CD4-positive, alpha-beta memory T cell (primary cell): ENCODE results near the gene SNED1. TPM values are rescaled to one million over a fixed set of nuclear protein-coding genes. Genes with fewer than 3 reads are reported as not detected.

Experiments
- CTCF ChIA-PET: fragments of 350-600 bp; sonication (Branson Sonifier 250); formaldehyde crosslinking; loops from one replicate; lab custom pipeline; 2021; ENCODE audit warnings: inconsistent platforms; ENCODE audit not compliant: partially characterized antibody; lab: Charles Lee
- POLR2A ChIA-PET: fragments of 350-600 bp; sonication (Branson Sonifier 250); formaldehyde crosslinking; loops from one replicate; lab custom pipeline; 2021; ENCODE audit not compliant: partially characterized antibody; lab: Charles Lee
- DNase-seq, 5 donors: peaks; one replicate each; pipeline versions ENCODE4 v3.0.0 to v3.0.0-alpha.2; 2020 to 2022; ENCODE audit warnings: mixed read lengths in 1 of 5
- H3K27ac ChIP-seq: one replicate; pipeline ENCODE4 v1.7.0; 2013; ENCODE audit warnings: low read depth, low read length
- H3K27me3 ChIP-seq: 2 replicates; pipeline ENCODE4 v1.7.0; 2013; ENCODE audit warnings: mild to moderate bottlenecking, low read length, moderate library complexity; ENCODE audit not compliant: insufficient read depth
- H3K36me3 ChIP-seq: 2 replicates; pipeline ENCODE4 v1.7.0; 2013; ENCODE audit warnings: mild to moderate bottlenecking, low read length, moderate library complexity; ENCODE audit not compliant: insufficient read depth
- H3K4me1 ChIP-seq: 2 replicates; pipeline ENCODE4 v1.7.0; 2013; ENCODE audit warnings: mild to moderate bottlenecking, low read length, moderate library complexity; ENCODE audit not compliant: insufficient read depth
- H3K4me3 ChIP-seq, 2 donors: one replicate each; pipeline ENCODE4 v1.7.0; 2013; ENCODE audit warnings: low read length in 2 of 2, mild to moderate bottlenecking in 1 of 2
- H3K9me3 ChIP-seq, 2 donors: one replicate each; pipeline ENCODE4 v1.7.0; 2013; ENCODE audit warnings: low read length in 2 of 2, control low read depth in 1 of 2; ENCODE audit not compliant: control insufficient read depth in 1 of 2
- H3K27ac Mint-ChIP-seq, 7 donors: one replicate each; pipeline ENCODE4 v1.8.0; 2020 to 2021; ENCODE audit warnings: mixed read lengths in 7 of 7, mild to moderate bottlenecking in 6 of 7, inconsistent platforms in 3 of 7, moderate library complexity in 3 of 7
- H3K27me3 Mint-ChIP-seq, 2 donors: one replicate each; pipeline ENCODE4 v1.8.0; 2020 to 2021; ENCODE audit warnings: mixed read lengths in 2 of 2
- H3K36me3 Mint-ChIP-seq, 2 donors: one replicate each; pipeline ENCODE4 v1.8.0; 2020 to 2021; ENCODE audit warnings: mixed read lengths in 2 of 2, inconsistent platforms in 1 of 2, mild to moderate bottlenecking in 1 of 2
- H3K4me1 Mint-ChIP-seq, 4 donors: one replicate each; pipeline ENCODE4 v1.8.0; 2020 to 2021; ENCODE audit warnings: mixed read lengths in 4 of 4, mild to moderate bottlenecking in 1 of 4
- H3K4me3 Mint-ChIP-seq, 8 donors: one replicate each; pipeline ENCODE4 v1.8.0; 2020 to 2021; ENCODE audit warnings: mixed read lengths in 8 of 8, mild to moderate bottlenecking in 7 of 8, moderate library complexity in 6 of 8, inconsistent platforms in 3 of 8
- H3K9me3 Mint-ChIP-seq, 8 donors: one replicate each; pipeline ENCODE4 v1.8.0; 2020 to 2021; ENCODE audit warnings: mixed read lengths in 8 of 8, mild to moderate bottlenecking in 5 of 8, inconsistent platforms in 3 of 8, moderate library complexity in 1 of 8
- intact Hi-C: fragments of 100-400 bp; cut with micrococcal nuclease; formaldehyde crosslinking; loops from one replicate; pipeline ENCODE4 v1.15.1; 2023
- polyA plus RNA-seq, 2 donors: library from polyadenylated mRNA; unstranded; fragments of 300-500 nt; fragmentation: Illumina TruSeq; gene quantifications; one replicate each; pipeline ENCODE4 v1.2.3, GENCODE V29; 2021
- total RNA-seq, 2 experiments: library from RNA; stranded (reverse); gene quantifications; one replicate each; pipeline ENCODE4 v1.2.3, GENCODE V29; 2021

The SNED1 gene
- total and polyA plus RNA-seq, 4 experiments from 2014 or later = 1.6 to 90.1 (median 44.2) TPM

DNA sequence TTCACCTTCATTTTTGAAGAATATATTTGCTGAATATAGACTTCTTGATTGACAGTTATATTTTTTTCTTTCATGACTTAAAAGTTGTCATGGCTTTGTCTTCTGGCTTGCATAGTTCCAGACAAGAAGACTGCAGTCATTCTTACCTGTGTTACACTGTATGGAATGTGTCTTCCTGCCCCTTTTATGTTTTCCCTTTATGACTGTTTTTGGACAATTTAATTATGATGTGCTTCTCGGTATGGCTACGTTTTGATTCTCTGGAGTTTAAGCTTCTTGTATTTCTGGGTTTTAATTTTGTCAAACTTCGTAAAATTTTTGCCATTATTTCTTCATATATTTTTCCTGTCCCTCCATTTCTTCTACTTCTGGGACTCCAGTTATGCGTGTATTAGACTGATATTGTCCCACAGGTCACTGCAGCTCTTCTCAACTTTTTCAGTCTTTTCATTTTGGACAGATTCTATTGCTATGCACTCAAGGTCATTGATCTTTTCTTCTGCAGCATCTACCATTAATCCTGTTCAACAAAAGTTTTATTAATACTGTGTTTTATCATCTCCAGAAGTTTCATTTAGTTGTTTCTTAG is 86.5 kb downstream of the SNED1 start:
- Histone ChIP-seq H3K36me3 (peaks cover 35% of the 10 kb centered on the region), H3K4me3 (no peak overlapping the region), H3K27me3 (no peaks in the 10 kb centered on the region), H3K4me1 (no peaks in the 10 kb centered on the region), H3K9me3 (no peaks in the 10 kb centered on the region), H3K27ac (no peak overlapping the region)
- ChIA-PET CTCF (interaction anchor here (0.6 kb wide), 1 partner anchor 157 kb away, joined by 4 read pairs; no protein-coding TSS in a partner anchor), POLR2A (interaction anchor here (1.4 to 2.6 kb wide), 4 partner anchors 10 to 65 kb away, joined by 3 to 16 read pairs (median 7); partner anchors contain the start of gene PPP1R7)
- Mint-ChIP-seq H3K4me1 (peaks cover 9 to 23% (median 17%) of the 10 kb centered on the region in 4 donors), H3K27ac (peak overlapping the region in 1 of 7 donors; percentile 59), H3K27me3 (no peaks in the 10 kb centered on the region), H3K4me3 (no peak overlapping the region), H3K9me3 (peaks cover 0 to 8% (median under 1%) of the 10 kb centered on the region in 8 donors), H3K36me3 (peaks cover 48 to 49% of the 10 kb centered on the region in 2 donors)
- DNase-seq = no peak
- intact Hi-C loops = no loop called here

DNA sequence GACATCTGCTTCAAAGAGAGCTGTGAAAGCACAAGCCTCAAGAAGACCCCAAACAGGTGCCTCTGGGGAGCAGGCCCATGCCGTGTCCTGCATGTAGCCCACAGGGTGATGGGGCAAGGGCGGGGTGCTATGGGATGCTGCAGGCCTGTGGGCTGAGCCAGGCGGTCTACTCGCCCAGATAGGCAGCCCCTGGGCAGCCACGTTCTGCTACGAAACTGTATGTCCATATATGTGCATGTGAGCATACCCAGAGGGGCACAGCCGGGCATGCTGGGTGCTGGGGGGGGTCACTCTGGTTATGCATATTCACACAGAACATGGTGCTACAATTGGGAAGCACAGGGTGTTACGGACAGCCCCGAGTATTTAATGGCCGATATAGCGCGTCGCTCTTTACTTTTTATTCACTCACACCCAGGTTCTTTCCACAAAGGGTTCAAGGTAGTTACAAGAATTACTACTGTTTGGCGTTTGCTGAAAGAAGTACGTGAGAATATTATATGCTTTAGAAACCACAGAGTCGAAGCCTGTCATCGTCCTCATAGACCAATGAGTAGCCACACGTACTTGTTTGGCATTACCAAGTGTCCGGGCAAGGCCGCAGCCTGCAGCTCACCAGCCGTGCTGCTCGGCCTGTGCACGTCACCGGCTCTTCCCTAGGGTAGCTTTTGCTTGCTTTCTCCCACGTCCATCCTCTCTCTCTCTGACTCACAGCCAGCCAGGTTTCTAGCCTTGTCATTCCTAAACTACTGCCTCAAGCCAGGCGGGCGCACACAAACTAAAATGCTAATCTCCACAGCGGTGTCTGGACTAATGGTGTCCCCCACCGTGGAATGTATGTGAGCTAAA is 89.2 kb downstream of the SNED1 start:
- intact Hi-C loops = no loop called here
- ChIA-PET POLR2A (interaction anchor here (1.5 to 11.3 kb wide), 4 partner anchors 15 to 98 kb away, joined by 4 to 231 read pairs (median 9); partner anchors contain the start of genes MTERF4, PASK and PPP1R7), CTCF (interaction anchor here (1.6 kb wide), 1 partner anchor 62 kb away, joined by 5 read pairs; the partner anchor contains the start of genes PASK and PPP1R7)
- Histone ChIP-seq H3K9me3 (no peaks in the 10 kb centered on the region), H3K27ac (no peak overlapping the region), H3K36me3 (peaks cover 51% of the 10 kb centered on the region), H3K4me1 (no peaks in the 10 kb centered on the region), H3K4me3 (no peak overlapping the region), H3K27me3 (no peaks in the 10 kb centered on the region)
- Mint-ChIP-seq H3K4me1 (peaks cover 14 to 18% (median 15%) of the 10 kb centered on the region in 4 donors), H3K27me3 (no peaks in the 10 kb centered on the region), H3K27ac (peak overlapping the region in 2 of 7 donors; percentile 2 to 37), H3K9me3 (peaks cover 0 to 8% (median under 1%) of the 10 kb centered on the region in 8 donors), H3K36me3 (peaks cover 57 to 69% of the 10 kb centered on the region in 2 donors), H3K4me3 (peak overlapping the region in 1 of 8 donors; percentile 0)
- DNase-seq = no peak

DNA sequence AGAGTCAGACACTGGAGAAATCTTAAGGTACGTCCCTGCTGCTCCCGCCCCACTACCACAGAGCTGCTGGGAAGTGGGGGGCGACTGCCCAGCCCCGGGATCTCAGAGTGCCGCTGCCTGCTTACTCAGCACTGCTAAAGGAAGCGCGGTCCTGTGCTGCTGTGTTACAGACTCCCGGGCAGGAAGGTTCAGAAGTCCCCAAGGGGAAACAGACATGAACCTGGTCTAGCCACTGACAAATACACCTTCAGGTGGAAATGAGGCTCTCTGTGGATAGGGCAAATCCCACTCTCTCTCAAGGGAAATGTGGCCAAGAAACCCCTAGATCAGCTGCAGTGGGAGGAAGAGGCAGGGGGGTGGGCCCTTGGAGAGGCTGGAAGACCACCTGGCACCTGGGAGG is 90.0 kb downstream of the SNED1 start:
- no peak overlapping the region for H3K27ac ChIP-seq
- POLR2A ChIA-PET = interaction anchor here (1.5 to 11.3 kb wide), 4 partner anchors 14 to 97 kb away, joined by 4 to 231 read pairs (median 9); partner anchors contain the start of genes MTERF4, PASK and PPP1R7
- H3K36me3 ChIP-seq = peaks cover 51% of the 10 kb centered on the region

DNA sequence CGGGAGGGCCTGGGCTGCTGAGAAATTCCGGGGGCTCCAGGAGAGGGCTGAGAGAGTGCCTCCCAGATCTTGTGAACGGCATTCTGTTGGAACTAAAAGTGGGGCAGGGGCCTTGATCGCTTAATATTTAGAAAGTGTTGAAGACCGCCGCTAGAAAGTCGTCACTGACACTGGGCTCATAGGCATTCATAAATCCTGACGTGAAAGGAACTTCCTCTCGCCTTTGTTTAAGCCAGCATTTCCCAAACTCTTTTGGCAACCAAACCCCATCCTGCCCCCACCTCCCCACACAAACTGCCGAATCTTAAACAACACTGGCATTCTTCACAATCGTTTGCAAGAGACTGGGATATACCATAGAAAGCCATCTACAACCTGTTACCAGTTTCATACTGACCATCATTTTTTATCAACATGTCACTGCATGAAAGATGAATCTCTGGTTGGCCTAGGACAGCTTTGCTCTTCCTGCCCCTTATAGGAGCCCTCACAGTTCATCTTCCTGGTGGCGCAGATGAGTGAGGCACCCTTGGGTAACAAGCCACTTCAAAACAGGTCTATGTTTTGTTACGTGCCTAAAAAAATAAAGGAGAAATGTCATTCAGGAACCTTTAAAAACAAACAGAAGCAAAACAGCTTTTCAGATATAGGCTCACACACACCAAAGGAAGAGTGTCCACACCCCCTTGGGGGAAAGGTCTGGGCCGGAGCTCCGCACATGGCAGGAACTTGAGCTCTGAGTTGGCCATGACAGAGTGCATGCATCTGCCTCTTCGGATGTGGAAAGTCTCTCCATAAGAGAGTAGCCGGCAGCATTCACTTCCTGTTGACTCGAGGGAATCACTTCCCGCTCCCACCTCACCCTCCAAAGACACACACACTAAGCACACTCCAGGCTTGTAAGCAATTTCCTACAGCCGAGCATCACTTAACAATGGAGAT is 90.6 kb downstream of the SNED1 start:
- Histone ChIP-seq H3K9me3 (no peaks in the 10 kb centered on the region), H3K27ac (no peak overlapping the region), H3K27me3 (no peaks in the 10 kb centered on the region), H3K36me3 (peaks cover 56% of the 10 kb centered on the region), H3K4me1 (peaks cover 2% of the 10 kb centered on the region), H3K4me3 (no peak overlapping the region)
- peaks cover 7 to 14% (median 9%) of the 10 kb centered on the region in 4 donors for H3K4me1 Mint-ChIP-seq
- no peak for DNase-seq
- intact Hi-C loops = no loop called here
- peaks cover 57 to 76% of the 10 kb centered on the region in 2 donors for H3K36me3 Mint-ChIP-seq
- peaks cover 0 to 8% (median under 1%) of the 10 kb centered on the region in 8 donors for H3K9me3 Mint-ChIP-seq
- peak overlapping the region in 3 of 7 donors; percentile 25 to 61 (median 36) for H3K27ac Mint-ChIP-seq
- H3K4me3 Mint-ChIP-seq = peak overlapping the region in 1 of 8 donors; percentile 29
- POLR2A ChIA-PET = interaction anchor here (0.9 to 11.3 kb wide), 5 partner anchors 10 to 97 kb away, joined by 3 to 231 read pairs (median 4); partner anchors contain the start of genes MTERF4 and PASK
- H3K27me3 Mint-ChIP-seq = no peaks in the 10 kb centered on the region
- CTCF ChIA-PET = interaction anchor here (1.3 to 1.7 kb wide), 3 partner anchors 11 to 61 kb away, joined by 5 to 6 read pairs (median 6); partner anchors contain the start of genes PASK and PPP1R7

More for the DNA sequence above, 90.0 kb downstream of the SNED1 start:
- Histone ChIP-seq H3K27me3 (no peaks in the 10 kb centered on the region), H3K4me3 (no peak overlapping the region), H3K9me3 (no peaks in the 10 kb centered on the region), H3K4me1 (no peaks in the 10 kb centered on the region)
- no peak overlapping the region for H3K4me3 Mint-ChIP-seq
- H3K4me1 Mint-ChIP-seq = peaks cover 7 to 14% (median 10%) of the 10 kb centered on the region in 4 donors
- intact Hi-C loops = no loop called here
- peak overlapping the region in 1 of 7 donors; percentile 4 for H3K27ac Mint-ChIP-seq
- H3K9me3 Mint-ChIP-seq = peaks cover 0 to 8% (median under 1%) of the 10 kb centered on the region in 8 donors
- peaks cover 57 to 72% of the 10 kb centered on the region in 2 donors for H3K36me3 Mint-ChIP-seq
- CTCF ChIA-PET = interaction anchor here (1.6 kb wide), 1 partner anchor 62 kb away, joined by 5 read pairs; the partner anchor contains the start of genes PASK and PPP1R7
- no peaks in the 10 kb centered on the region for H3K27me3 Mint-ChIP-seq
- no peak for DNase-seq

DNA sequence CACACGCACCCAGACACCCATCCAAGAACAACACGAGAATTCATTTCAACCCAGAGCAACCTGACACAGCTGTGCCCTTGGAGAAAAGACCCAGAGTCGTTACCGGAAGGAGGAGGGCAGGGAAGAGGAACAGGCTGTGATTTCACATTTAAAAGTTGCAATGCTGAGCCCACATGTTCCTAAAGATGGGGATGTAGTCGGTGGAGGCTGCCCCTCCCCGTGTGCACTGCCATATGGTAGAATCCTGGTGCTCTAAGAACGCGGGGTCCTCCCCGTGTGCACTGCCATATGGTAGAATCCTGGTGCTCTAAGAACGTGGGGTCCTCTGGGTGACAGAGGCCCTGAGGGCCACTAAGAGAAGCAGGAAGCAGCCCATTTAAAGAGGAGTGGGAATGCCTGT is 92.8 kb downstream of the SNED1 start:
- Mint-ChIP-seq H3K27me3 (no peaks in the 10 kb centered on the region), H3K4me3 (no peak overlapping the region), H3K9me3 (peaks cover 0 to 3% (median 0%) of the 10 kb centered on the region in 8 donors), H3K27ac (peak overlapping the region in 4 of 7 donors; percentile 50 to 77 (median 70)), H3K36me3 (peaks cover 56 to 81% of the 10 kb centered on the region in 2 donors), H3K4me1 (peaks cover 18 to 33% (median 23%) of the 10 kb centered on the region in 4 donors)
- DNase-seq = no peak
- Histone ChIP-seq H3K4me3 (no peak overlapping the region), H3K27me3 (no peaks in the 10 kb centered on the region), H3K9me3 (no peaks in the 10 kb centered on the region), H3K36me3 (peaks cover 62% of the 10 kb centered on the region), H3K27ac (no peak overlapping the region), H3K4me1 (peaks cover 24% of the 10 kb centered on the region)
- intact Hi-C loops = no loop called here
- POLR2A ChIA-PET = interaction anchor here (1.2 to 11.3 kb wide), 4 partner anchors 8 to 59 kb away, joined by 3 to 231 read pairs (median 6); partner anchors contain the start of gene PPP1R7
- CTCF ChIA-PET = interaction anchor here (1.7 kb wide), 1 partner anchor 59 kb away, joined by 6 read pairs; the partner anchor contains the start of genes PASK and PPP1R7
